SK-N-SH treated with all-trans-retinoic acid at 6 μM for 48 hours (cell line): ENCODE results near the gene TMEM30A.

Source experiments
- ATAC-seq: fragments of 200-7000 bp; cut with Tn5 transposase; 3 replicates; pipeline ENCODE4 v1.9.1; 2020; ENCODE audit warnings: mild to moderate bottlenecking, moderate library complexity
- ARNTL ChIP-seq: fragments of 450-650 bp; formaldehyde crosslinking; IDR thresholded peaks from 2 replicates; pipeline ENCODE4 v1.5.0; 2020; ENCODE audit warnings: low read depth, mild to moderate bottlenecking, moderate library complexity, borderline replicate concordance
- BACH2 ChIP-seq: fragments of 250-450 bp; sonication (Bioruptor Pico); IDR thresholded peaks from 2 replicates; pipeline ENCODE4 v1.9.0; 2021; ENCODE audit warnings: mild to moderate bottlenecking, borderline replicate concordance
- ESRRG ChIP-seq: fragments of 250-450 bp; sonication (Bioruptor Pico); IDR thresholded peaks from 2 replicates; pipeline ENCODE4 v1.6.1; 2021; ENCODE audit warnings: mild to moderate bottlenecking
- GLIS3 ChIP-seq: fragments of 250-450 bp; sonication (Bioruptor Pico); IDR thresholded peaks from 2 replicates; pipeline ENCODE4 v1.5.0; 2020; ENCODE audit warnings: mild to moderate bottlenecking, moderate library complexity
- OSR1 ChIP-seq: fragments of 250-450 bp; sonication (Bioruptor Pico); IDR thresholded peaks from 2 replicates; pipeline ENCODE4 v1.8.0; 2022; ENCODE audit warnings: moderate library complexity, mild to moderate bottlenecking, inconsistent platforms
- PPARA ChIP-seq: fragments of 250-450 bp; sonication (Bioruptor Pico); IDR thresholded peaks from 2 replicates; pipeline ENCODE4 v1.5.0; 2020; ENCODE audit warnings: mild to moderate bottlenecking, borderline replicate concordance
- RARB ChIP-seq: fragments of 250-450 bp; sonication (Bioruptor Pico); IDR thresholded peaks from 2 replicates; pipeline ENCODE4 v1.8.0; 2021; ENCODE audit warnings: mild to moderate bottlenecking, moderate library complexity
- SNAI2 ChIP-seq: fragments of 250-450 bp; sonication (Bioruptor Pico); IDR thresholded peaks from 2 replicates; pipeline ENCODE4 v1.5.0; 2020; ENCODE audit warnings: mild to moderate bottlenecking, moderate library complexity
- TCF4 ChIP-seq: fragments of 250-450 bp; sonication (Bioruptor Pico); IDR thresholded peaks from 2 replicates; pipeline ENCODE4 v1.8.0; 2021; ENCODE audit warnings: mild to moderate bottlenecking, moderate library complexity, borderline replicate concordance
- TOX ChIP-seq: fragments of 250-450 bp; sonication (Bioruptor Pico); IDR thresholded peaks from 2 replicates; pipeline ENCODE4 v1.8.0; 2021; ENCODE audit warnings: mild to moderate bottlenecking, moderate library complexity, borderline replicate concordance
- ZC3H10 ChIP-seq: fragments of 250-450 bp; sonication (Bioruptor Pico); IDR thresholded peaks from 2 replicates; pipeline ENCODE4 v1.5.1; 2021; ENCODE audit warnings: mild to moderate bottlenecking, moderate library complexity
- ZFP3 ChIP-seq: fragments of 250-450 bp; sonication (Bioruptor Pico); IDR thresholded peaks from 2 replicates; pipeline ENCODE4 v1.5.0; 2020; ENCODE audit warnings: mild to moderate bottlenecking, moderate library complexity
- ZFP30 ChIP-seq: fragments of 450-650 bp; formaldehyde crosslinking; IDR thresholded peaks from 2 replicates; pipeline ENCODE4 v1.5.0; 2022; ENCODE audit warnings: mild to moderate bottlenecking, moderate library complexity
- ZNF565 ChIP-seq: fragments of 450-650 bp; formaldehyde crosslinking; conservative IDR thresholded peaks from 2 replicates; pipeline ENCODE4 v1.5.0; 2020; ENCODE audit warnings: low read depth, mild to moderate bottlenecking, moderate library complexity
- ZNF70 ChIP-seq: fragments of 450-650 bp; formaldehyde crosslinking; IDR thresholded peaks from 2 replicates; pipeline ENCODE4 v1.5.0; 2020; ENCODE audit warnings: mild to moderate bottlenecking, moderate library complexity
- ZNF8 ChIP-seq: fragments of 450-650 bp; formaldehyde crosslinking; IDR thresholded peaks from 2 replicates; pipeline ENCODE4 v1.5.0; 2020; ENCODE audit warnings: mild to moderate bottlenecking, moderate library complexity
- TF ChIP-seq, protein P1 (sequence below): fragments of 250-450 bp; sonication (Bioruptor Pico); IDR thresholded peaks from 2 replicates; pipeline ENCODE4 v1.5.0; 2020; ENCODE audit warnings: mild to moderate bottlenecking, moderate library complexity
- TF ChIP-seq, protein P2 (sequence below): fragments of 250-450 bp; sonication (Bioruptor Pico); IDR thresholded peaks from 2 replicates; pipeline ENCODE4 v1.8.0; 2021; ENCODE audit warnings: low read depth, mild to moderate bottlenecking, moderate library complexity, borderline replicate concordance
- TF ChIP-seq, protein P3 (sequence below): fragments of 250-450 bp; sonication (Bioruptor Pico); IDR thresholded peaks from 2 replicates; pipeline ENCODE4 v1.5.1; 2021; ENCODE audit warnings: mild to moderate bottlenecking, moderate library complexity

The TMEM30A gene

DNA sequence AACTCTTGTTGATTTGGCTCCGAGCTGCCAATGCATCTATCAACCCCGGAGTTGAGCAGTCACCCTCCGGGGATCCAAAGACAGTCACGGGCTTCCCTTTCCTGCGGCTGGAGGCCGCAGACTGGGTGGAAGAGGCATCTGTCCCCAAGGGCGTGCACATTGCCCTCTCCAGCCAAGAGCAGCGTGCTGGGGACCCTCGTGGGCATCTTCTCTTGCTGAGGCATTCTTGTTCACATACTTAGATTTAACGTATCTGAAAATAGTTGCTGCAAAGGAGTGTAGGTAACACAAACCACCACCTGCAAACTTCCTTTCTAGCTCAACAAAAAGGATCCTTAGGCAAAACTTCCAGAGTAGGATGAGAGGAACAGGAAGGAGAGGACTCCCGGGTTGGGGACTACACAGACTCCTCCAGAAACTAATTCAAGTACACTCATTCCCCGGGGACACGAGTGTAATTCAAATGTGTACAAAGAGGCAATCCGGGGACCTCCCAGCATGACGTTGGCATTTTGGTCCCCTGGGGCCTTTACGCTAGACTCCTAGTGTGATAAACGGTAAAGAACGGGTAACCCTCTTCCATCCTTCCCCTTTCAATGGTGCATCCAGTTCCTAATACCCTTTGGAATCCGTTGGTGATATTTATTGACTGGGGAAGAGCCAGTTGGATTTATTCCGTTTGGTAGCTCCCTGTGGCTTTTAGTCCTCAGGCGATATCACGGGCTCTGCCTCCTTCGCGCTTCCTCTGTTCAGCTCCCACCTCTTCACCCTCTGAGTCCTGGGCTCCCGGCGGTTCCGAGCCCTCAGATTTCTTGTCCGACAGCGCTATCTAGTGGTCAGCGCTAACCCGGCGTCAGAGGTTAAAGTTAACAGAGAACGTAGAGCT is 76.1 kb downstream of the TMEM30A start:
- peak; percentile 87 for ATAC-seq
- TF ChIP-seq OSR1 (no peak), ZNF8 (no peak), ARNTL (CRISPR knock-in tag) (no peak), PPARA (no peak), GLIS3 (CRISPR knock-in tag) (no peak), ESRRG (CRISPR knock-in tag) (no peak), ZFP3 (no peak), SNAI2 (CRISPR knock-in tag) (no peak), ZNF70 (CRISPR knock-in tag) (no peak), ZNF565 (no peak), RARB (CRISPR knock-in tag) (no peak), ZFP30 (CRISPR knock-in tag) (no peak), TOX (CRISPR knock-in tag) (no peak), TCF4 (CRISPR knock-in tag) (no peak)
- TF ChIP-seq, protein P1, sequence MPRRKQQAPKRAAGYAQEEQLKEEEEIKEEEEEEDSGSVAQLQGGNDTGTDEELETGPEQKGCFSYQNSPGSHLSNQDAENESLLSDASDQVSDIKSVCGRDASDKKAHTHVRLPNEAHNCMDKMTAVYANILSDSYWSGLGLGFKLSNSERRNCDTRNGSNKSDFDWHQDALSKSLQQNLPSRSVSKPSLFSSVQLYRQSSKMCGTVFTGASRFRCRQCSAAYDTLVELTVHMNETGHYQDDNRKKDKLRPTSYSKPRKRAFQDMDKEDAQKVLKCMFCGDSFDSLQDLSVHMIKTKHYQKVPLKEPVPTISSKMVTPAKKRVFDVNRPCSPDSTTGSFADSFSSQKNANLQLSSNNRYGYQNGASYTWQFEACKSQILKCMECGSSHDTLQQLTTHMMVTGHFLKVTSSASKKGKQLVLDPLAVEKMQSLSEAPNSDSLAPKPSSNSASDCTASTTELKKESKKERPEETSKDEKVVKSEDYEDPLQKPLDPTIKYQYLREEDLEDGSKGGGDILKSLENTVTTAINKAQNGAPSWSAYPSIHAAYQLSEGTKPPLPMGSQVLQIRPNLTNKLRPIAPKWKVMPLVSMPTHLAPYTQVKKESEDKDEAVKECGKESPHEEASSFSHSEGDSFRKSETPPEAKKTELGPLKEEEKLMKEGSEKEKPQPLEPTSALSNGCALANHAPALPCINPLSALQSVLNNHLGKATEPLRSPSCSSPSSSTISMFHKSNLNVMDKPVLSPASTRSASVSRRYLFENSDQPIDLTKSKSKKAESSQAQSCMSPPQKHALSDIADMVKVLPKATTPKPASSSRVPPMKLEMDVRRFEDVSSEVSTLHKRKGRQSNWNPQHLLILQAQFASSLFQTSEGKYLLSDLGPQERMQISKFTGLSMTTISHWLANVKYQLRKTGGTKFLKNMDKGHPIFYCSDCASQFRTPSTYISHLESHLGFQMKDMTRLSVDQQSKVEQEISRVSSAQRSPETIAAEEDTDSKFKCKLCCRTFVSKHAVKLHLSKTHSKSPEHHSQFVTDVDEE (CRISPR knock-in tag): no peak
- TF ChIP-seq, protein P2, sequence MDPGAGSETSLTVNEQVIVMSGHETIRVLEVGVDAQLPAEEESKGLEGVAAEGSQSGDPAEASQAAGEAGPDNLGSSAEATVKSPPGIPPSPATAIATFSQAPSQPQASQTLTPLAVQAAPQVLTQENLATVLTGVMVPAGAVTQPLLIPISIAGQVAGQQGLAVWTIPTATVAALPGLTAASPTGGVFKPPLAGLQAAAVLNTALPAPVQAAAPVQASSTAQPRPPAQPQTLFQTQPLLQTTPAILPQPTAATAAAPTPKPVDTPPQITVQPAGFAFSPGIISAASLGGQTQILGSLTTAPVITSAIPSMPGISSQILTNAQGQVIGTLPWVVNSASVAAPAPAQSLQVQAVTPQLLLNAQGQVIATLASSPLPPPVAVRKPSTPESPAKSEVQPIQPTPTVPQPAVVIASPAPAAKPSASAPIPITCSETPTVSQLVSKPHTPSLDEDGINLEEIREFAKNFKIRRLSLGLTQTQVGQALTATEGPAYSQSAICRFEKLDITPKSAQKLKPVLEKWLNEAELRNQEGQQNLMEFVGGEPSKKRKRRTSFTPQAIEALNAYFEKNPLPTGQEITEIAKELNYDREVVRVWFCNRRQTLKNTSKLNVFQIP (CRISPR knock-in tag): no peak
- TF ChIP-seq, all 23 proteins: peak for 0

DNA sequence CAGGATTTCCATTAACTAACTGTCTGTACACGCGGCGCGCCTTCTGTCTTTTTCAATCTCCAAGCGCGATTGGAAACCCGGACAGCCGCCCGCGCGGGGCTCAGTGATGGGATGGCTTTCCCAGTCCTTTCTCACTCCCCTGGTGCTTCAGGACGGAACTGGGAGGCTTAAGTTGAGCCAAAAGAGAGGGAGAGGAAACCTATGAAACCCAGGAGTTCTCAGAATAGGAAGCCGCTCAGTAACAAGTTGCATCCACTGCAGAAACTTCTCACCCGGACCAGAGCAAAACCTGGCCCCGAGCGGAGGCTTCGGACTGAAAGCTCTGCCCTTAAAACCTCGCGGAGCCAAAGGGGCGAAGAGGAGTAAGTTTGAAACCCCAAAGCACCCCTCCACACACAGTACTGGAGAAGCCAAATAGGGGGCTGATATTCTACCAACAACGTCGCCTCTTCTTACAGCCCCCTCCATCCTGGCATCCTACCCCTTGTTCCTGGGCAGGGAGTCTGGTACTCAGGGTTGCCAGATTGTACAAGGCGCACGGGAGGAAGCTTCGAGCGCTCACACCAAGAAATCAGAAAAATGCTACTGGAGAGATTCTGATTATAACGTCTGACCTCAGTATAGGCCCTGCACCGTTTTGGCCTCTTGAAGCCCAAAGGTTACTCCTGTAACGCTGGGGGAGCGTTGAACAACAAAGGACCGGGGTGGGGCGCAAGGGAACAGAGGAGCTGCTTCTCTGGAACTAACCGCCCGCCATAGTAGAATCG is 77.8 kb downstream of the TMEM30A start:
- no peak for ATAC-seq
- TF ChIP-seq ZFP30 (CRISPR knock-in tag) (no peak), GLIS3 (CRISPR knock-in tag) (no peak), ZFP3 (no peak), ZNF70 (CRISPR knock-in tag) (no peak), TOX (CRISPR knock-in tag) (no peak), SNAI2 (CRISPR knock-in tag) (no peak), ZC3H10 (CRISPR knock-in tag) (no peak), TCF4 (CRISPR knock-in tag) (no peak), BACH2 (no peak), RARB (CRISPR knock-in tag) (no peak), ZNF565 (no peak)
- TF ChIP-seq, protein P1 (CRISPR knock-in tag): no peak
- TF ChIP-seq, protein P3, sequence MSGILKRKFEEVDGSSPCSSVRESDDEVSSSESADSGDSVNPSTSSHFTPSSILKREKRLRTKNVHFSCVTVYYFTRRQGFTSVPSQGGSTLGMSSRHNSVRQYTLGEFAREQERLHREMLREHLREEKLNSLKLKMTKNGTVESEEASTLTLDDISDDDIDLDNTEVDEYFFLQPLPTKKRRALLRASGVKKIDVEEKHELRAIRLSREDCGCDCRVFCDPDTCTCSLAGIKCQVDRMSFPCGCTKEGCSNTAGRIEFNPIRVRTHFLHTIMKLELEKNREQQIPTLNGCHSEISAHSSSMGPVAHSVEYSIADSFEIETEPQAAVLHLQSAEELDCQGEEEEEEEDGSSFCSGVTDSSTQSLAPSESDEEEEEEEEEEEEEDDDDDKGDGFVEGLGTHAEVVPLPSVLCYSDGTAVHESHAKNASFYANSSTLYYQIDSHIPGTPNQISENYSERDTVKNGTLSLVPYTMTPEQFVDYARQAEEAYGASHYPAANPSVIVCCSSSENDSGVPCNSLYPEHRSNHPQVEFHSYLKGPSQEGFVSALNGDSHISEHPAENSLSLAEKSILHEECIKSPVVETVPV (CRISPR knock-in tag): no peak
- TF ChIP-seq, protein P2 (CRISPR knock-in tag): no peak
